ENCODE data around the gene HNRNPM.

The HNRNPM gene

DNA sequence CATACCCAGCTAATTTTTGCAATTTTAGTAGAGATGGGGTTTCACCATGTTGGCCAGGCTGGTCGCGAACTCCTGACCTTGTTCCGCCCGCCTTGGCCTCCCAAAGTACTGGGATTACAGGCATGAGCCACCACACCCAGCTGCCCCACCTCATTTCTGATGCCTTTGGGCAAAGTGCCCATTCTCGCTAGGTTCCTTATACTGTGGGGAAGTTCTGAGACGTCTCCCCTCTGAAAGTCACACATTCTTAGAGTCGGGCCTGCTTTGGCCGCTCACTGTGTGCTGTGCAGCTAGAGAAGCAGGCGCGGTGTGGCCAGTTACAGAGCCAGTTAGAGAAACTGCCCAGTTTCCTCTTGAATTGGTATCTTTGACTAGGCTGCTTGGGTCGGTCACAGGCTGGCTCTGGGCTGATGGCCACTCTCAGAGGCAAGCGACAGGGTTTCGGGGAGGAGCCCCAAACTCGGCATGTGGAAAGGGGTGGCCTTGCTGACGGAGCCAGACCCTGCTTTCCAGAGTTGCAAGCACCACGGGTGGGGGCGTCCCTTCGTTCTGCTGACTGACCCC is 39.6 kb downstream of the HNRNPM start:
- peak in 10 of 56 donors; percentile 7 to 73 (median 13) for DNase-seq

DNA sequence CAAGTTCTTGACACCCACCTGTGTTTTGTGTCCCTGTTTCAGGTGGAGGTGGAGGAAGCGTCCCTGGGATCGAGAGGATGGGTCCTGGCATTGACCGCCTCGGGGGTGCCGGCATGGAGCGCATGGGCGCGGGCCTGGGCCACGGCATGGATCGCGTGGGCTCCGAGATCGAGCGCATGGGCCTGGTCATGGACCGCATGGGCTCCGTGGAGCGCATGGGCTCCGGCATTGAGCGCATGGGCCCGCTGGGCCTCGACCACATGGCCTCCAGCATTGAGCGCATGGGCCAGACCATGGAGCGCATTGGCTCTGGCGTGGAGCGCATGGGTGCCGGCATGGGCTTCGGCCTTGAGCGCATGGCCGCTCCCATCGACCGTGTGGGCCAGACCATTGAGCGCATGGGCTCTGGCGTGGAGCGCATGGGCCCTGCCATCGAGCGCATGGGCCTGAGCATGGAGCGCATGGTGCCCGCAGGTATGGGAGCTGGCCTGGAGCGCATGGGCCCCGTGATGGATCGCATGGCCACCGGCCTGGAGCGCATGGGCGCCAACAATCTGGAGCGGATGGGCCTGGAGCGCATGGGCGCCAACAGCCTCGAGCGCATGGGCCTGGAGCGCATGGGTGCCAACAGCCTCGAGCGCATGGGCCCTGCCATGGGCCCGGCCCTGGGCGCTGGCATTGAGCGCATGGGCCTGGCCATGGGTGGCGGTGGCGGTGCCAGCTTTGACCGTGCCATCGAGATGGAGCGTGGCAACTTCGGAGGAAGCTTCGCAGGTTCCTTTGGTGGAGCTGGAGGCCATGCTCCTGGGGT is 41.0 kb downstream of the HNRNPM start:
- DNase-seq: no peak

DNA sequence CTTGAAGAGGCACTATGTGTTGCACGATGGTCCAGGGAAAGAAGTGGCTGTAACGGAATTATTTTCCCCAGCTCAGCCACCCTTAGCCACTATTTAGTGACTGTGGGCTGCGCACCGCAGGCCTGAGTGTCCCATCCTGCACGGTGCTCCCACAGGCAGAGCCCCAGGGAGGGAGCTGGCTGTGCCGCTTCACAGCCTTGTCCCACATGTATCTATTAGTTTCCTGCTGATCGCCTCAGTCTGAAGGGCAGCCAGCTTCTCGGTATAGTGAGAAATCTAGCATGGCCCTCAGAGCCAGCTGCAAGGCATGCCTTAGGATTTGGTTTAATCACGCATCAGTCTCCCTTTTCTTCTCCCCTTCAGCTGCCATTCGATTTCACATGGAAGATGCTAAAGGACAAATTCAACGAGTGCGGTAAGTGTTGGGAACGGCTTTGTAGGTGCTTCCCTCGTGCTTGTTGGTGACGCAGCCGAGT is 41.9 kb downstream of the HNRNPM start:
- no peak for DNase-seq

DNA sequence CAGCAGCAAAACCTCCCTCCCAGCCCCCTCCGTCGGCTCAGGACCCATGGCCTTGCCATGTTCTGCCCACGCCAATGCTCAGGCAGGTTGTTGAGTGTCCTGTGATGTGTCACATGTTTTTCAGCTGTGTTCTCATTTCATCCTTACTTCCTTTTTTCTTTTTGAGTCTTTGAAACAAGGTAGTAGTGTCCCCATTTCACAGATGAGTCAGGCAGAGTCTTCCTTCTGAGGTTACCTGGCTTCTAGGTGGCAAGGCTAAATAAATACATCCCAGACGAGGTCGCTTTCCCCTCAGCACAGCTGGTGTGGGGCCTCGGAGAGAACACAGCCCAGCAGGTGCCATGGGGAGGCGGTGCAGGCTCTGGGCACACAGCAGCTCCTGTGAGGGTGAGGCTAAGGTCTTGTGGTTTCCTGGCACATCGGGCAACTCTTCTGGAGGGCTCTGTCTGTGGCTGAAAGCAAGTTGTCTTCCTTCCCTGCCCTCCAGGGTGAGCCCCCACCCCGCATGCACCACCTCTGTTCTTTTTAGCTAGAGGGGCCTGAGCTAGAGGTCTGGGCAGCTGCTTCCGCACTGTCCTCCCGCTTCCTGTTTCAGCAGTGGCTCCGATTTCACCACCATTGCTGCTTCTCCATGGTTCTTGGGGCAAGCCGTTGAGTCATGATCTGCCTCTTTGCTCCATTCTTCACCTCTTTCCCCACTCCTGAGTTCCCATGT is 42.5 kb downstream of the HNRNPM start:
- DNase-seq: peak in 28 of 56 donors; percentile 6 to 60 (median 30)

DNA sequence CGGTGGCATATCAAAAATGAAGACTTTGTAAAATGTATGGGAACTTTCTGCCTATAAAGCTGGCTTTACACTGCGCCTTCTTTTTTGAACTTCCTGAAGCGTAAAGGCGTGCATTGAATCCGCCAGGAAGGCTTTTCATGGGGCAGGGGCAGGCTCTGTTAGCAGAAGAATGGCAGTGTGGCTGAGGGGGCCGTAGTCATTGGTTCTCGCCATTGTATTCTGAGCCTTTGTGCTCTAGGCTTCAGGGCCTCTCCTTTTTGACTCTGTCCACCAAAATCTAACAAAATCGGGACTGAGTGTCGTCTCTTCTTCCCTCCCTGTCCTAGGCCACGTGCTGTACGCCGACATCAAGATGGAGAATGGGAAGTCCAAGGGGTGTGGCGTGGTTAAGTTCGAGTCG is 43.6 kb downstream of the HNRNPM start:
- no peak for DNase-seq

DNA sequence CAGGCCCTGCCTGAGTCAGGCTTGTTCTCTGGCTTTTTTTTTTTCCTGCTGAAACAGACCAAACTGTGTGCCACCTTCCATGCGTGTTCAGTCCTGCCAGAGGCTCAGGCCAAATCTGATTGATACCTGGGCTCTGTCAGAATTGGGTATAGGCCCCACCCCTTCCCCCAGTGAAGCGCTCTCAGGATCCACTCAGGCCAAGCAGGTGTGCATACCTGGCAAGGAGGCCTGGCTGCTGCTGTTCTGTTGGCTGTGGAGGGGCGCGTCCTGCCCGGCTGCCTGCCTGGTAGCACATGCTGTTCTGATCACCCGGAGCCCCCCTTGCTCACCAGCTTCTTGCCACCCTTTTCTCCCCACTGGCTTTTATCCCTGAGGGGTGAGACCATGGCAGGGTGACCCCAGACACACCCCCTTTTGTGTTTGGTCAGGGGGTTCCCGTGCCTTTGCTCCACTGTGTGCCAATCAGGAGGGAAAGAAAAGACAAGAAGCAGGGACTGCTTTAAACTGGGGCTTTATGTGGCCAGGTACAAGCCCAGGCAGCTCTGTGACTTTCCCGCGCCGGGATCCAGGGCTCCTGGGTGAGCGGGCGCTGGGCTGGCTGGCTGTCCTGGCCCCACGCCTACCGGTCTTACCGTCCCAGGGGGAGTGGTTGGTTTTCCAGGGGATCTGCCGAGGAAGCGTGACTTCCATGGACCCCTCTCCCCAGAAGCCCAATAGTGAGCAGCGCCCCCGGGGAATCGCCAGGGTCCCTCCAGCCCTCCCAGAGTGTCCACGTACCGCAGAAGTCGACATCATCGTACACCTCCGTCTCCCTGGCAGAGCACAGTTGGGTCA is 45.0 kb downstream of the HNRNPM start:
- DNase-seq: no peak

DNA sequence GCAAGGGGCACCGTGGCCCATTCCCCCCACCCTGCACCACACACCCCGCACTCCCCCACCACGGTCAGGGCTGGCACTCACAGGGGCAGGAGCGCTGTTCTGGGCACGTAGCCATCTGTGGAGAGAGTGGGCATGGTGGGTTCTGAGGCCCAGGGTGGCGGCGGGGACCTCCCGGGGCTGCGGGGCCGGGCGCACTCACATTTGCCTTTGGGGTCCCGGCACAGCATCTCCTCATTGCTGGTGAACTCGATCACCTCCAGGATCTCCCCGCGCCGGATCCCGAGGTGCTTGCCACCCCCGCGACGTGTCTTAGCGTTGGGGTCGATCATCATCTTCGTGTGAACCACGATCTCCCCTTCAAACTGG is 45.6 kb downstream of the HNRNPM start:
- no peak for DNase-seq

DNA sequence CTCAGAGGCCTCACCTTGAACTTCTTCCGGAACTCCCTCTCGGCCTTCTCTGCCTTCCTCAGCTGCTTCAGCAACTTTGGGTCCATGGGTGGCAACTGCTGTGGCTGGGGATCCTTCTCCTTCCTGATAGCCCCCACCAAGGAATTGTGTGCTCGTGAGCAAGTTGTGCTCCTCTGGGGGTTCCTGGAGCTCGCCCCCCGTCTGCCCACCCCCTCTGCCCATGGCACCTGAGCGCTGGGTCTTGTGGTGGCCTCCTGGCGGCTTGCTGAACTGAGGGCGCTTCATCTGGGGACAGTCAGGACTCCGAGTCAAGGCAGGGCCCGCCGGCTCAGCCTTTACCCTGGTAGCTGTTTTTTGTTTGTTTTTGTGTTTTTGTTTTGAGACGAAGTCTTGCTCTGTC is 46.1 kb downstream of the HNRNPM start:
- no peak for DNase-seq

DNA sequence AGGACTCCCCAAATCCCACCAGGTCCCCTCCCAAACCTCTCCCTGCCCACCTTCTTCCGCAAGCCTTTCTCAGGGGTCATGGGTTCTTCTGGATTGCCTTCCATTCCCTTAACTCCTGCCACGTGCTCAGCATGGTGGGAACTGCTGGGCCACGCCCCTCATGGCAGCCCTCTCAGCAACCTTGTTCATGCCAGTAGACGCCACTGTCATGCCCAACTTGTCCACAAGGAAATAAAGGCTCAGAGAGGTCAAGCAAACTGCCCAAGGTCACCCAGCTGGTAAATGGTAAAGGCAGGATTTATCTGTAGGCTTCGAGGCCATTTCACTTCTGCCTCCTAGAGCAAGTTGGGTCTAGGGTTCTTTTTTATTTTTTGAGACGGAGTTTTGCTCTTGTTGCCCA is 46.8 kb downstream of the HNRNPM start:
- DNase-seq: no peak

DNA sequence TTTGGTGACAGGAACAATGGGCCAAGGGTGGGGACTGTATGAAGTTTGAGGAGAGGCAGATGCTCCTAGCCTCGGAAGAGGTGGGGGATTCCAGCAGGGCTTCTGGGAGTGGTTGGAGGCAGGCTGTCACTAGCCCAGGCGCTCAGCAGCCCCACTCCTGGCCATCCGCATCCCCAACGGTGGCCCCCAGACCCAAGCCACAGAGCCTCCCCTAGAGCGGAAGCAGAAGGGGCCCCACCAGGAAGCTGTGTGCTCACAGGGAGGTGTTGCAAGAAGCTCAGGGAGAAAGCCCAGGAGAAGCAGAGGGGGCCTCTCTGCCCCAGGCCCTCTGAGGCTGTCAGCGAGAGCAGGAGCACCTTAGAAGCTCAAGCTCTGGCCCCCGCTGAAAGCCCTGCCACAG is 49.4 kb downstream of the HNRNPM start:
- peak in 2 of 56 donors; percentile 10 to 28 for DNase-seq

DNA sequence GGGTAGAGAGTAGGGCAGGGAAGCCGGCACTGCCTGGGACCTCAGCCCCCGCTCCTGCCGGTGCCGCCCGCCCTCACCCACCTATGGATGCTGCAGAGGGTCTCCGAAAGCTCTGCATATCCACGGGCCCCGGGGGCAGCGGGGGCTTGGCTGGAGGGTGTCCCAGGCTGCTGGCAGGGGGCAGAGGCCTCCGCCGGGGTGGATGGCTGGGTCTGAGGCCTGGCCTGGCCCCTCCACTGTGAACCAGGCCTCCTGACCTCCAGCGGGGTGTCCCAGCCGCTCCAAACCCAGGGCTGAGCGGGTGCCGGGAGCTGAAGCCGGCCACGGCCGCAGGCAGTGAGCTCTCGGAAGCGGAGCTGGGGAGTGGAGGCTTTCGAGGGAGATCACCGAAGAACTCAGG is 53.5 kb downstream of the HNRNPM start:
- no peak for DNase-seq

DNA sequence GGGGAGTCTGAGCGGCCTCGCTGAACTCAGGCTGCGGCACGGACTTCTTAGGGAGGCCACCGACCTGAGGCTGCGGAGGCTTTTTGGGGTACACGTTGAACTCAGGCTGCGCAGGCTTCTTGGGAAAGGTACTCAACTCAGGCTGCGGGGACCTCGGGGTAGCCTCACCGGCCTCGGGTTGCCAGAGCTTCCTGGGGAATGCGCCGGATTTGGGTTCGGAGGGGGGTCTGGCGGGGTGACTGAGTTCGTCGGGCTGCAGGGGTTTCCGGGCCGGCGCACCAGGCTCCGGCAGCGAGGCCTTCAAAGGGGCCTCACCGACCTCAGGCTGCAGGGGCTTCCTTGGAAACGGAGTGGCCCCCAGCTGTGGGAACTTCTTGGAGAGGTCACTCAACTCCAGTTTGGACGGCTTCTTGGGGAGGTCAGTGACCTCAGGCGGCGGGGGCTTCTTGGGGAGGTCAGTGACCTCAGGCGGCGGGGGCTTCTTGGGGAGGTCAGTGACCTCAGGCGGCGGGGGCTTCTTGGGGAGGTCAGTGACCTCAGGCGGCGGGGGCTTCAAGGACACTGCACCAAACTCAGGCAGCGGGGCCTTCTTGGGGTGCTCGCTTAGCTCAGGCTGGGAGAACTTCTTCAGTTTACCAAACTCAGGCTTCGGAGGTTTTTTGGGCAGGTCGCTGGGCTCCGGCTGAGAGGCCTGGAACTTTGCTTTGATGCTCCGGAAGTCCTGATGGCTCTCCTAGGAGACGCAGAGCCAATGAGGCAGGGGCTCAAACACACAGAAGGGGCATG is 54.5 kb downstream of the HNRNPM start:
- DNase-seq: no peak

DNA sequence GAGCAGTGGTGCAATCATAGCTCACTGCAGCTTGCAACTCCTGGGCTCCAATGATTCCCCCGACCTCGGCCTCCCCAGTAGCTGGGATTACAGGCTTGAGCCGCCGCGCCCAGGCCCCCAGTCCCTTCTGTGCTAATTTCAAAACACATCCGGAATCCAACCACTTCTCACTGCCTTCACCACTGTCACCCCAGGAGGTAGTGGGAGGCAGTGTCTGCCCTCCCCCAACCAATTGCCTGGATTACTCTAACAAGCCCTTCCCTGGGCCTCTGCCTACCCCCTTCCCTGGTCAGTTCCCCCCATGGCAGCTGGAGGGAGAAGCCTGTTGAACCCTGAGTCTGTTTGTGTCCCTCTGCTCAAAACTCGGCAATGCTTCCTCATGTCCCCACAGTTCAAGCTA is 55.4 kb downstream of the HNRNPM start:
- DNase-seq: peak in 2 of 56 donors; percentile 10 to 11

DNA sequence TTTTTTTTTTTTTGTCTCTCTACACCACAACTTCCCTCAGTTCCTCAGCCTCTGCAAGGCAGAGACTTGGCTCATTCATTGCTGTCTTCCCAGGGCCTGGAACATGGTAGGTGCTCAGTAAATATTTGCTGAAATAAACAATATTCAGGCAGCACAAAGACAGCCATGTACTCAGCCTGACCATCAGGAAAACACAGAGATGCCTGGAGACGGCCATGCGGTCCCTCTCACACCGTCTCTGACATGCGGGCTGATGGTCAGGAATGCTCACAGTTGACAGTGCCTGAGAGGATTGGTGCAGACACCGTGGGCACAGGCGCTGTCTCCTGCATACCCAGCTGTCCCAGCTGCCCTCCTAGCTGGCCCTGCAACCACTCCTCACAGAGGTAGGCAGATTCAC is 56.7 kb downstream of the HNRNPM start:
- no peak for DNase-seq

DNA sequence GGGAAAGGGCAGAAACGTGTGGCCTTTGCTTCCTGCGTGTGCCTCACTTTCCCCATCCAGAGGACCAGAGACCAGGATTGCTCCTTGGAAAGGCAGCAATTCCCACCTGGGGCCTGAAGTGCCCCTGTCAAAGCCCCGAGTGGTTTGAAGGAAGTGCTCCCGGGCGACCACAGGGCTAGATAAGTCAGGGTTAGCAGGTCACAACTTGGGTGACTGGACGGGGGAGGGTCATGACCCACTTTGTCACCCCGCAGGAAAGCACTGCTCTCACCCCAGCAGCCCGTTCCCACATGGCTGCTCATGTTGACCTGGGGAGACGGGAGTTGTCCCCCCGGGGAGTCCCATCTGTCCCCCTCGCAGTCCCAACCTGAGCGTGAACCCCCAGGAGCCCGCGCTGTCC is 57.2 kb downstream of the HNRNPM start:
- DNase-seq: no peak

DNA sequence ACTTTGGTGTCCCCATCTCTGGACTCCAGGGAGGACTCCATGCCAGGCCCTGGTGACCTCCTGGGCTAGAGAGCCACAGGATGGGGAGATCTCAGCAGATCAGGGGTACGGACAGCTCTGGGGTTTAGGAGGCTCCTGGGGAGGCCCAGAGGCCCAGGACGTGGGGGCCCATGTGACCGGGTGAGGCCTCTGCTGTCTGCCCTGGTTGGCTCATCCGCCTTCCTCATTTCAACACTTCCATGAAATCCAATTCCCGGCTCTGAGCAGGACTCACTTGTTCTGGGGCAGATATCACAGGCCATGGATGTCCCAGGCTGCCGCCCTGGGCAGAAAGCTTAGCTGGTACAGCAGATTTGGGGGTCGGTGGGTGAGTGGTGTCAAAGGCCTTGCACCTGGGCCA is 58.7 kb downstream of the HNRNPM start:
- no peak for DNase-seq

DNA sequence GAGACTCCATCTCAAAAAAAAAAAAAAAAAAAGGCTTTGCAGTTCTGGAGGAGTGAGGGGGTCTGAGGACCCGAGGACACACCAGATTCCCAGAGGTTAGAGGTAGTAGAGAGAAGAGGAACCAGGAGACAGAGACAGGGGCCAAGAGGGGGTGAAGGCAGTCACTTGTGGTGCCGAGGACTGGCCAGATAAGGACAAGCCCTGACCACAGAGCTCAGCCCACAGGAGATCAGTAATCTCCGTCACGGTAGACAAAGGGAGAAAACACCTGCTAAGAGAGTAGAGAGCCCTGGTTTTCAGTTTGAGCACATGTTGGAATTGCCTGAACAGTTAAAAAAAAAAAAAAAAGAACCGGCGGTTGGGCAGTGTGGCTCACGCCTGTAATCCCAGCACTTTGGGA is 59.4 kb downstream of the HNRNPM start:
- no peak for DNase-seq

DNA sequence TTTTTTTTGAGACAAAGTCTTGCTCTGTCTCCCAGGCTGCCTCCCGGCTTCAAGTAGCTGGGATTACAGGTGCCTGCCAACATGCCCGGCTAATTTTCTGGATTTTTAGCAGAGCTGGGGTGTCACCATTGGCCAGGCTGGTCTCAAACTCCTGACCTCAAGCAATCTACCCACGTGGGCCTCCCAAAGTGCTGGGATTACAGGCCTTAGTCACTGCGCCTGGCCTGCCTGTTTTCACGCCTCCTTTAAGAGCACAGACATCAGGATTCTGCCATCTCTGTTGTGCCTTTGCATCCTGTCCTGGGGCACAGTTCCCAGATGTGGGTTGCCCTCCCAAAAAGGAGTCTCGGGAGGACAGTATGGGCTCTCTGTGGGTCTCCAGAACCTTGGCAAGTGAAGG is 60.1 kb downstream of the HNRNPM start:
- DNase-seq: no peak

DNA sequence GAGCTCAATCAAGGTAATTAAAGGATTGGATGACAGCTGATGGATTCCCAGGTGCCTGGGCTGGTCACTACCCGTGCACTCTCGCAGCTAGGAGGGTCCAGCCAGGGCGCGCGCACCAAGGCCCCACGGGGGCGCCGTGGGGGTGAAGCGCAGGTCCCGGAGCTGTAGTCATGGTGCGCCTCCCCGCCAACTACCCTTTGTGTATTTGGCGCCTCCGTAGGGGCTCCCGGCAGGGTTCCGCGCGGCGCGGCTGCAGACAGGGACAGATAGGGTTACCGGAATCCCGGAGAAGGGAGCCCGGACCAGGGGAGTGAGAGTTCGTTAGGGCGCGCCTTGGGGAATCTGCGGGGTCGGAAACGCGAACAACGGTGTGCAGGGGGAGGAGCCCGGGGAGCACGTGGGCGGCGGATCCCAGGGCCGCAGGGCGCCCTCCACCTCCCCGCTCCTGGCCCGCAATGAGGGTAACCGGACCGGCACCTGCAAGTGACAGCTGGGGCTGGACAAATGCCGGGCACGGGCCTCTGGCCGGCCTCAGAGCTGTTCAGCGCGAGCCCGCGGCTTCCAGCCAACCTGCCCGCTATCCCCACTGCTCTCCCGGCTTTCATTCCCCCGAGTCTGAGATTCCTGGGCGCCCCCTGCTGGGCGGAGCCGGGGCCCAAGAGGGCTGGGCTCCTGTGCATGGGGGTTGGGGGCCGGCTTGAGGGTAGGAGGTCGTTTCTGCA is 61.1 kb downstream of the HNRNPM start:
- DNase-seq: peak in 51 of 56 donors; percentile 21 to 87 (median 67)

DNA sequence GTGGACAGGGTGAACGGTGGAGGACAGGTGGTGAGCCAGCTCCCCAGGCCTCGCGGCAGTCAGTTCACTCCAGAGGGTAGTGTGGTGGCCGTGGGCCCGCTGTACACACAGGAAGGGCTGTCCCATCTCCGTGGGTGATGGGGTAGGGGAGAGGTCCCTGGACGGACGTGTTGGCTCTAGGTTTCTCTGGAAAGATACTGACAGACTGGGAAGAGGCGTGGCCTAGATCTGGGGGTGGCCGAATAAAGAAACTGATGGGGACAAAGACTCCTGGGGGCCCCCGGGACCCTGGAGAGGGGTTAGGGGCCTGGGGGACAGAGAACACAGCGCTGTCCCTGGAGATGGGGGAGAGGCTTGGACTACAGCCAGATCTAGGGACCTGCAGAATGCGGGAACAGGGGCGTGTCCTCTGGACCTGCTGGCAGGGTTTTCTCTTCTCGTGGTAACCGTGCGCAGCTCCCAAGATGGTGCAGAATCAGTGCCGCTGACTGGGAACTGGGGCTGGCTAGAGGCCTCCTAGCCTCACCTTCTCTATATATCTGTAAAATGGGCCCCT is 61.7 kb downstream of the HNRNPM start:
- peak in 1 of 56 donors; percentile 61 for DNase-seq

Measured in amygdala (tissue), 56 donors.